HEK293 (cell line): Measurements from ENCODE around the gene DPYSL3.

Experiments used
- ZNF18 ChIP-seq: fragments of 450-650 bp; formaldehyde crosslinking; IDR thresholded peaks from 2 replicates; pipeline ENCODE4 v1.5.1; 2016; ENCODE audit warnings: missing biosample characterization, missing genetic modification characterization
- TF ChIP-seq, protein P1 (sequence below): fragments of 450-650 bp; formaldehyde crosslinking; IDR thresholded peaks from 2 replicates; pipeline ENCODE4 v1.5.1; 2016; ENCODE audit warnings: missing biosample characterization, missing genetic modification characterization, borderline replicate concordance
- TF ChIP-seq, protein P2 (sequence below): fragments of 450-650 bp; formaldehyde crosslinking; IDR thresholded peaks from 2 replicates; pipeline ENCODE4 v1.5.1; 2016; ENCODE audit warnings: missing biosample characterization, missing genetic modification characterization

GRCh38 chr5:147377682-147378081 is 132.2 kb downstream of the DPYSL3 start:
- TF ChIP-seq, protein P1, sequence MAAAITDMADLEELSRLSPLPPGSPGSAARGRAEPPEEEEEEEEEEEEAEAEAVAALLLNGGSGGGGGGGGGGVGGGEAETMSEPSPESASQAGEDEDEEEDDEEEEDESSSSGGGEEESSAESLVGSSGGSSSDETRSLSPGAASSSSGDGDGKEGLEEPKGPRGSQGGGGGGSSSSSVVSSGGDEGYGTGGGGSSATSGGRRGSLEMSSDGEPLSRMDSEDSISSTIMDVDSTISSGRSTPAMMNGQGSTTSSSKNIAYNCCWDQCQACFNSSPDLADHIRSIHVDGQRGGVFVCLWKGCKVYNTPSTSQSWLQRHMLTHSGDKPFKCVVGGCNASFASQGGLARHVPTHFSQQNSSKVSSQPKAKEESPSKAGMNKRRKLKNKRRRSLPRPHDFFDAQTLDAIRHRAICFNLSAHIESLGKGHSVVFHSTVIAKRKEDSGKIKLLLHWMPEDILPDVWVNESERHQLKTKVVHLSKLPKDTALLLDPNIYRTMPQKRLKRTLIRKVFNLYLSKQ (tag by site-specific recombination), result no peak
- TF ChIP-seq ZNF18 (tag by site-specific recombination), result no peak
- TF ChIP-seq, protein P2, sequence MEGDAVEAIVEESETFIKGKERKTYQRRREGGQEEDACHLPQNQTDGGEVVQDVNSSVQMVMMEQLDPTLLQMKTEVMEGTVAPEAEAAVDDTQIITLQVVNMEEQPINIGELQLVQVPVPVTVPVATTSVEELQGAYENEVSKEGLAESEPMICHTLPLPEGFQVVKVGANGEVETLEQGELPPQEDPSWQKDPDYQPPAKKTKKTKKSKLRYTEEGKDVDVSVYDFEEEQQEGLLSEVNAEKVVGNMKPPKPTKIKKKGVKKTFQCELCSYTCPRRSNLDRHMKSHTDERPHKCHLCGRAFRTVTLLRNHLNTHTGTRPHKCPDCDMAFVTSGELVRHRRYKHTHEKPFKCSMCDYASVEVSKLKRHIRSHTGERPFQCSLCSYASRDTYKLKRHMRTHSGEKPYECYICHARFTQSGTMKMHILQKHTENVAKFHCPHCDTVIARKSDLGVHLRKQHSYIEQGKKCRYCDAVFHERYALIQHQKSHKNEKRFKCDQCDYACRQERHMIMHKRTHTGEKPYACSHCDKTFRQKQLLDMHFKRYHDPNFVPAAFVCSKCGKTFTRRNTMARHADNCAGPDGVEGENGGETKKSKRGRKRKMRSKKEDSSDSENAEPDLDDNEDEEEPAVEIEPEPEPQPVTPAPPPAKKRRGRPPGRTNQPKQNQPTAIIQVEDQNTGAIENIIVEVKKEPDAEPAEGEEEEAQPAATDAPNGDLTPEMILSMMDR (tag by site-specific recombination), result no peak
